CD1c-positive myeloid dendritic cell (primary cell): ENCODE data around the gene CD8B2.
A peak's percentile ranks its signal among the peaks of the same experiment; 100 is the strongest.
"Not testable (repeated sequence)": the region's sequence is repeated elsewhere in the genome, so short reads cannot be mapped to it uniquely, and the experiment has no call there.

Experiments used
- DNase-seq: peaks from one replicate; pipeline ENCODE4 v3.0.0-alpha.2; 2016; ENCODE audit errors: extremely low spot score

Gene CD8B2

GRCh38 chr2:106511934-106512333 is 24.8 kb downstream of the CD8B2 start:
- DNase-seq, result not testable (repeated sequence)

GRCh38 chr2:106513391-106513790 is 26.2 kb downstream of the CD8B2 start:
- DNase-seq, result not testable (repeated sequence)

GRCh38 chr2:106514827-106515226 is 27.7 kb downstream of the CD8B2 start:
- DNase-seq, result not testable (repeated sequence)

GRCh38 chr2:106516436-106516835 is 29.3 kb downstream of the CD8B2 start:
- no peak for DNase-seq

- no peak for DNase-seq
Measured at GRCh38 chr2:106516864-106517263, 29.7 kb downstream of the CD8B2 start.

- DNase-seq, result no peak
Measured at GRCh38 chr2:106517329-106517728, 30.2 kb downstream of the CD8B2 start.

- DNase-seq, result no peak
Measured at GRCh38 chr2:106519767-106520166, 32.6 kb downstream of the CD8B2 start.

GRCh38 chr2:106521016-106521415 is 33.9 kb downstream of the CD8B2 start:
- no peak for DNase-seq

- no peak for DNase-seq
Measured at GRCh38 chr2:106523976-106524665, 37.0 kb downstream of the CD8B2 start.

GRCh38 chr2:106530866-106531265 is 43.7 kb downstream of the CD8B2 start:
- peak; percentile 41 for DNase-seq

GRCh38 chr2:106531676-106532214 is 44.6 kb downstream of the CD8B2 start:
- DNase-seq, result no peak

GRCh38 chr2:106532236-106532635 is 45.1 kb downstream of the CD8B2 start:
- no peak for DNase-seq

- DNase-seq, result no peak
Measured at GRCh38 chr2:106534471-106534870, 47.3 kb downstream of the CD8B2 start.

GRCh38 chr2:106536490-106536889 is 49.3 kb downstream of the CD8B2 start:
- DNase-seq, result no peak

GRCh38 chr2:106537047-106537446 is 49.9 kb downstream of the CD8B2 start:
- DNase-seq, result peak; percentile 96

GRCh38 chr2:106537791-106538191 is 50.6 kb downstream of the CD8B2 start:
- DNase-seq, result peak; percentile 87

- no peak for DNase-seq
Measured at GRCh38 chr2:106540886-106541285, 53.7 kb downstream of the CD8B2 start.

GRCh38 chr2:106541333-106541732 is 54.2 kb downstream of the CD8B2 start:
- no peak for DNase-seq

- DNase-seq, result peak; percentile 83
Measured at GRCh38 chr2:106542746-106543359, 55.7 kb downstream of the CD8B2 start.

GRCh38 chr2:106545007-106545406 is 57.8 kb downstream of the CD8B2 start:
- DNase-seq, result no peak

- peak; percentile 67 for DNase-seq
Measured at GRCh38 chr2:106546391-106546990, 59.3 kb downstream of the CD8B2 start.

- DNase-seq, result no peak
Measured at GRCh38 chr2:106547164-106547903, 60.2 kb downstream of the CD8B2 start.
